Vagina (tissue), 2 donors: ENCODE data around the gene SYT13.

Experiments
- POLR2A ChIP-seq, 2 donors: fragments of 450-650 bp; IDR thresholded peaks; one replicate each; pipeline ENCODE4 v1.6.1; 2017; ENCODE audit warnings: antibody characterized with exemption in 2 of 2, mild to moderate bottlenecking in 2 of 2, moderate library complexity in 2 of 2
- TF ChIP-seq, protein P1 (sequence below), 3 experiments: fragments of 450-650 bp in 2 of 3; fragments of 200-600 bp in 1 of 3; sonication (generic) in 1 of 3; IDR thresholded peaks; one replicate each; pipeline ENCODE4 v1.5.1; 2017 to 2019; ENCODE audit warnings: antibody characterized with exemption in 3 of 3, mild to moderate bottlenecking in 2 of 3, moderate library complexity in 2 of 3

DNA sequence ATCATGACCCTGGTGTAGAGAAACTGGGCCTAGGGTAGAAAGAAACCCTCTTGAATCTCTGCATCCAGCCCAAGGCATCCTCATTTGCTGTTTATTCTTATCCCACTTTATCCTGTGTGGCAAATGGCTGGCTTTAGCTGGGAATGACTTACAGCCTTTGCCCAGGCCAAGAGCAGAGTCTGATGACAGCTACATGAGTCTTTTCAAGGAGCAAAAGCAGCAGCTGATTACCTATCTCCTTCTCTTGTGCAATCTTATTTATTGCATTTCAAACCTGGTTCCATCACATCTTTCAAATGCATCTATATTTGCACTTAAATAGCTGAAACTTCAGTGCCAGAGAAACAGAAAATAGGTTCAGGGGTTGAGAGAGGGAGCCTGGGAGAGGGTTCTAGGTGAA is 26.1 kb downstream of the SYT13 start:
- TF ChIP-seq, protein P1, sequence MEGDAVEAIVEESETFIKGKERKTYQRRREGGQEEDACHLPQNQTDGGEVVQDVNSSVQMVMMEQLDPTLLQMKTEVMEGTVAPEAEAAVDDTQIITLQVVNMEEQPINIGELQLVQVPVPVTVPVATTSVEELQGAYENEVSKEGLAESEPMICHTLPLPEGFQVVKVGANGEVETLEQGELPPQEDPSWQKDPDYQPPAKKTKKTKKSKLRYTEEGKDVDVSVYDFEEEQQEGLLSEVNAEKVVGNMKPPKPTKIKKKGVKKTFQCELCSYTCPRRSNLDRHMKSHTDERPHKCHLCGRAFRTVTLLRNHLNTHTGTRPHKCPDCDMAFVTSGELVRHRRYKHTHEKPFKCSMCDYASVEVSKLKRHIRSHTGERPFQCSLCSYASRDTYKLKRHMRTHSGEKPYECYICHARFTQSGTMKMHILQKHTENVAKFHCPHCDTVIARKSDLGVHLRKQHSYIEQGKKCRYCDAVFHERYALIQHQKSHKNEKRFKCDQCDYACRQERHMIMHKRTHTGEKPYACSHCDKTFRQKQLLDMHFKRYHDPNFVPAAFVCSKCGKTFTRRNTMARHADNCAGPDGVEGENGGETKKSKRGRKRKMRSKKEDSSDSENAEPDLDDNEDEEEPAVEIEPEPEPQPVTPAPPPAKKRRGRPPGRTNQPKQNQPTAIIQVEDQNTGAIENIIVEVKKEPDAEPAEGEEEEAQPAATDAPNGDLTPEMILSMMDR (IDR thresholded peaks at IDR 0.05), result no peak
- TF ChIP-seq POLR2A (IDR thresholded peaks at IDR 0.05), result no peak
